ENCODE data around the gene CTSW.
"Not testable (repeated sequence)": the region's sequence is repeated elsewhere in the genome, so short reads cannot be mapped to it uniquely, and the experiment has no call there.

Gene CTSW

GRCh38 chr11:65879617-65880016 is at the start of gene CTSW:
TSS of gene CTSW (plus strand) at chr11:65879837. CDS start at chr11:65879855, 18 bp downstream.
- no peak for DNase-seq

- DNase-seq, result not testable (repeated sequence)
Observed at GRCh38 chr11:65832231-65832630, 47.4 kb upstream of the CTSW start.

- DNase-seq, result peak; percentile 80
Observed at GRCh38 chr11:65833297-65834030, 46.2 kb upstream of the CTSW start, which contains the start of gene SNX32. TSS of gene SNX32 (plus strand) at chr11:65833963. CDS start at chr11:65834066, 103 bp downstream.

GRCh38 chr11:65834202-65834601 is 45.4 kb upstream of the CTSW start:
- DNase-seq, result no peak

- no peak for DNase-seq
Observed at GRCh38 chr11:65842144-65842543, 37.5 kb upstream of the CTSW start.

GRCh38 chr11:65843811-65844210 is 35.8 kb upstream of the CTSW start:
- no peak for DNase-seq

- DNase-seq, result no peak
Observed at GRCh38 chr11:65844231-65844872, 35.3 kb upstream of the CTSW start.

GRCh38 chr11:65847746-65848145 is 31.9 kb upstream of the CTSW start:
- no peak for DNase-seq

- DNase-seq, result not testable (repeated sequence)
Observed at GRCh38 chr11:65848693-65849092, 30.9 kb upstream of the CTSW start.

GRCh38 chr11:65849366-65849765 is 30.3 kb upstream of the CTSW start:
- no peak for DNase-seq

- no peak for DNase-seq
Observed at GRCh38 chr11:65849771-65850216, 29.8 kb upstream of the CTSW start.

GRCh38 chr11:65850217-65851082 is 29.2 kb upstream of the CTSW start:
- no peak for DNase-seq

- no peak for DNase-seq
Observed at GRCh38 chr11:65851083-65851579, 28.5 kb upstream of the CTSW start.

GRCh38 chr11:65851811-65852507 is 27.7 kb upstream of the CTSW start:
- DNase-seq, result no peak

GRCh38 chr11:65852508-65853245 is 27.0 kb upstream of the CTSW start:
- no peak for DNase-seq

GRCh38 chr11:65853246-65853979 is 26.2 kb upstream of the CTSW start:
- DNase-seq, result no peak

GRCh38 chr11:65854161-65854592 is 25.5 kb upstream of the CTSW start:
- no peak for DNase-seq

GRCh38 chr11:65854852-65855837 is 24.5 kb upstream of the CTSW start:
- DNase-seq, result no peak

- DNase-seq, result no peak
Observed at GRCh38 chr11:65855927-65856363, 23.7 kb upstream of the CTSW start.
